OCI-LY1 (cell line): ENCODE measurements around the gene FBXW12.

ENCODE experiments used
- H2AFZ ChIP-seq: fragments of 200-600 bp; sonication (generic), shearing (Covaris generic); 2 replicates; pipeline ENCODE4 v1.6.0; 2014; ENCODE audit warnings: antibody characterized with exemption, mild to moderate bottlenecking, low read length
- H3F3A ChIP-seq: fragments of 200-600 bp; sonication (generic), shearing (Covaris generic); 2 replicates; pipeline ENCODE4 v1.6.0; 2014; ENCODE audit warnings: mild to moderate bottlenecking, antibody characterized with exemption, low read length, moderate library complexity; ENCODE audit not compliant: insufficient read depth
- H3K27ac ChIP-seq: fragments of 200-600 bp; sonication (generic); 2 replicates; pipeline ENCODE4 v1.5.1; 2014; ENCODE audit warnings: low read length, mixed run types, mild to moderate bottlenecking, low read depth; ENCODE audit not compliant: poor library complexity, severe bottlenecking
- H3K27me3 ChIP-seq: fragments of 200-600 bp; sonication (generic); 2 replicates; pipeline ENCODE4 v1.6.0; 2014; ENCODE audit warnings: antibody characterized with exemption, mild to moderate bottlenecking, low read length, moderate library complexity; ENCODE audit not compliant: insufficient read depth
- H3K36me3 ChIP-seq: fragments of 200-600 bp; sonication (generic); 2 replicates; pipeline ENCODE4 v1.6.1; 2014; ENCODE audit warnings: mild to moderate bottlenecking, antibody characterized with exemption, low read length, moderate library complexity, mixed read lengths; ENCODE audit not compliant: insufficient read depth
- H3K4me1 ChIP-seq: fragments of 200-600 bp; sonication (generic); 2 replicates; pipeline ENCODE4 v1.5.1; 2014; ENCODE audit warnings: mild to moderate bottlenecking, low read length, moderate library complexity; ENCODE audit not compliant: insufficient read depth, severe bottlenecking
- H3K4me2 ChIP-seq: fragments of 200-600 bp; sonication (generic), shearing (Covaris generic); 2 replicates; pipeline ENCODE4 v1.6.1; 2014; ENCODE audit warnings: low read length
- H3K4me3 ChIP-seq: fragments of 200-600 bp; sonication (generic); 2 replicates; pipeline ENCODE4 v1.5.1; 2014; ENCODE audit warnings: low read length, low read depth, mild to moderate bottlenecking, mixed read lengths; ENCODE audit not compliant: poor library complexity, severe bottlenecking
- H3K79me2 ChIP-seq: fragments of 200-600 bp; shearing (Covaris generic); 2 replicates; pipeline ENCODE4 v1.6.1; 2016; ENCODE audit warnings: mixed run types, low read length, mixed read lengths; ENCODE audit not compliant: insufficient read depth
- H3K9ac ChIP-seq: fragments of 200-600 bp; sonication (generic), shearing (Covaris generic); 2 replicates; pipeline ENCODE4 v1.6.1; 2014; ENCODE audit warnings: mild to moderate bottlenecking, low read length, mixed read lengths
- H3K9me2 ChIP-seq: fragments of 200-600 bp; sonication (generic), shearing (Covaris generic); 2 replicates; pipeline ENCODE4 v1.6.1; 2014; ENCODE audit warnings: low read depth, mild to moderate bottlenecking, low read length, mixed read lengths
- H3K9me3 ChIP-seq: fragments of 200-600 bp; shearing (Covaris generic); 2 replicates; pipeline ENCODE4 v1.6.1; 2014; ENCODE audit warnings: low read length, mixed read lengths
- H4K20me1 ChIP-seq: fragments of 200-600 bp; sonication (generic), shearing (Covaris generic); 2 replicates; pipeline ENCODE4 v1.6.0; 2016; ENCODE audit warnings: mild to moderate bottlenecking, low read length; ENCODE audit not compliant: insufficient read depth
- EZH2 ChIP-seq: fragments of 200-600 bp; sonication (generic), shearing (Covaris generic); IDR thresholded peaks from 2 replicates; pipeline ENCODE4 v1.8.0; 2017; ENCODE audit warnings: borderline replicate concordance, mixed run types, mild to moderate bottlenecking, antibody characterized with exemption, low read length, moderate library complexity, mixed read lengths
- TF ChIP-seq, protein P1 (sequence below): fragments of 200-600 bp; sonication (generic), shearing (Covaris generic); IDR thresholded peaks from 2 replicates; pipeline ENCODE4 v1.5.1; 2017; ENCODE audit warnings: mild to moderate bottlenecking, antibody characterized with exemption, low read length, moderate library complexity, mixed read lengths

Gene FBXW12

DNA sequence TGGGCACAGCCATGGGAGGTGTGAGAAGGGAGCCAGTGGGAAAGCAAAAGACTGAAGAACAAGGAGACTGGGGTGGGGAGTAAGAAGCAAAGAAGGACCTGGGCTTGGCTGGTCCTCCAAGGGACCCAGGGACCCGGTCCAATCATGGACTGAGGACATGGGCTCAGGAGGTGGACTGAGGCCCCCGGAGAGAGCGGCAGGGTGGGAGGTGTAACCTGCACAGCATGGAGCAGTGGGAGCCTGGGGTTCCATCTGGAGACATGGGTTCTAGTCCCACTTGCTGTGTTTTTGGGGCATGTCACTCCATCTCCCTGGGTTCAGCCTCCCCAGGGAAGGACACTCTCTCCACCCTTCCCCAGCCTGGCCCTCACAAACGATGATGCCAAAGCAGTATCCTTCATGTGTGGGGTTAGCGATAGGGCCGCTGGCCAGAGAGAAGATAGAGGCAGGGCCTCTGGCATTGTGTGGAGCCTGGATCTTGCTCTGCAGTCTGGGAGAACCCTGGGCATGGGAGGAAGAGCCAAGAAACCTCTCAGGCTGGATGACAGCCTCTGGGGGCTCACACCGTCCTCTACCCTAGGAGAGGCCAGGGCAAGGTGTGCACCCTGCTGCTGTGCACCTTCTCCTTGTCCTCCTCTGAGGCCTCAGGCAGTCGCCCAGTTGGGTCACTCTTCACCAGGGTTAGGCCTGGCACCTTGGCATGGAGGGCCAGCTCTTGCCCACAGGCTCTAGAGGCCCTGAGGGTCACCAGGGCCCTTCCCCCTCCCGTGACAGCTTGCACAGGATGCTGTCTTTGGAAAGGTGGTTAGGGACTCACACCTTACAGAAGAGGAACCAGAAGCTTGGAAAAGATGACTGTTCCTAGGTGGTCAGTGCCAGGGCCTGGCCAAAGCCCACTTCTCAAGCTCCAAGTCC lies 26.0 kb downstream of the FBXW12 start:
- Histone ChIP-seq H3K4me2 (no peak overlapping the region), H3K4me1 (no peaks in the 10 kb centered on the region), H2AFZ (no peak overlapping the region), H3K9ac (no peak overlapping the region), H3K9me3 (no peaks in the 10 kb centered on the region), H3K27me3 (0 out of 2 replicates have a peak, but pooled peaks cover 7% of the 10 kb centered on the region), H3K4me3 (no peak overlapping the region), H3F3A (no peaks in the 10 kb centered on the region), H3K9me2 (no peaks in the 10 kb centered on the region), H3K36me3 (no peaks in the 10 kb centered on the region), H4K20me1 (no peaks in the 10 kb centered on the region), H3K27ac (no peak overlapping the region), H3K79me2 (no peaks in the 10 kb centered on the region)
- TF ChIP-seq, protein P1, sequence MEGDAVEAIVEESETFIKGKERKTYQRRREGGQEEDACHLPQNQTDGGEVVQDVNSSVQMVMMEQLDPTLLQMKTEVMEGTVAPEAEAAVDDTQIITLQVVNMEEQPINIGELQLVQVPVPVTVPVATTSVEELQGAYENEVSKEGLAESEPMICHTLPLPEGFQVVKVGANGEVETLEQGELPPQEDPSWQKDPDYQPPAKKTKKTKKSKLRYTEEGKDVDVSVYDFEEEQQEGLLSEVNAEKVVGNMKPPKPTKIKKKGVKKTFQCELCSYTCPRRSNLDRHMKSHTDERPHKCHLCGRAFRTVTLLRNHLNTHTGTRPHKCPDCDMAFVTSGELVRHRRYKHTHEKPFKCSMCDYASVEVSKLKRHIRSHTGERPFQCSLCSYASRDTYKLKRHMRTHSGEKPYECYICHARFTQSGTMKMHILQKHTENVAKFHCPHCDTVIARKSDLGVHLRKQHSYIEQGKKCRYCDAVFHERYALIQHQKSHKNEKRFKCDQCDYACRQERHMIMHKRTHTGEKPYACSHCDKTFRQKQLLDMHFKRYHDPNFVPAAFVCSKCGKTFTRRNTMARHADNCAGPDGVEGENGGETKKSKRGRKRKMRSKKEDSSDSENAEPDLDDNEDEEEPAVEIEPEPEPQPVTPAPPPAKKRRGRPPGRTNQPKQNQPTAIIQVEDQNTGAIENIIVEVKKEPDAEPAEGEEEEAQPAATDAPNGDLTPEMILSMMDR: no peak
- TF ChIP-seq EZH2: no peak

DNA sequence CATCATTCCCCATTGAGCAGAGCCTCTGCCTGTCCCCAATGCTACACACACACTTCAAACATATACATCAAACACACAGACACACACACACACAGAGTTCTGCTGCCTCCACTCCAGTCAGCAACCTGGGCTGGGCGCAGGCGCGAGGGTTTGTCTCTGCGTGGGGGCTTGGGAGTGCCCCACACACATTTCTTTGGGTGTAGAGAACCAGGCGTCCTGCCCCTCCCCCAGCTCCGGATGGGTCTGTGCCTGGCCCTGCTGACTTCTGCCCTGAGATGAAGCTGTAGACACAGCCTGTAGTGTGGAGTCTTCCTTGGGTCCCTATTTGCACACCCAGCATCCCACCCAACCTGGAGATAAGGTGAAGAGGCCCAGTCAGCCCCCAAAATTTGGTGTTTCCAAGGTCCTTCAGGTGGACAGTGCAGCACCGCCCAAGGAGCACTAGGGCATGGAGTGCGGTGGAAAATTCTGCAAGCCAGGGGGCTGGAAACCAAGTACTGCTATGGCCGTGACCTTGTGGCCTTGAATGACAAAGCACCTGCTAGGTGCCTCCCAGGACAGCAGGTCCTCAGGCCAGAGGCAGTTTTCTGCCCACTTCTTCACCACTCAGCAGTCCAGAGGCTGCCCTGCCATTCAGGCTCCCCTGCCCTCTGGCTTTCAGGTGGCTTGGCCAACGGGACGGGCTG lies 26.8 kb downstream of the FBXW12 start:
- Histone ChIP-seq H3K9me2 (no peaks in the 10 kb centered on the region), H4K20me1 (no peaks in the 10 kb centered on the region), H3F3A (no peaks in the 10 kb centered on the region), H2AFZ (no peak overlapping the region), H3K79me2 (no peaks in the 10 kb centered on the region), H3K9me3 (no peaks in the 10 kb centered on the region), H3K36me3 (no peaks in the 10 kb centered on the region), H3K4me2 (no peak overlapping the region), H3K27me3 (0 out of 2 replicates have a peak, but pooled peaks cover 8% of the 10 kb centered on the region), H3K27ac (no peak overlapping the region), H3K9ac (no peak overlapping the region), H3K4me3 (no peak overlapping the region), H3K4me1 (no peaks in the 10 kb centered on the region)
- no peak for TF ChIP-seq EZH2
- TF ChIP-seq, protein P1: no peak

DNA sequence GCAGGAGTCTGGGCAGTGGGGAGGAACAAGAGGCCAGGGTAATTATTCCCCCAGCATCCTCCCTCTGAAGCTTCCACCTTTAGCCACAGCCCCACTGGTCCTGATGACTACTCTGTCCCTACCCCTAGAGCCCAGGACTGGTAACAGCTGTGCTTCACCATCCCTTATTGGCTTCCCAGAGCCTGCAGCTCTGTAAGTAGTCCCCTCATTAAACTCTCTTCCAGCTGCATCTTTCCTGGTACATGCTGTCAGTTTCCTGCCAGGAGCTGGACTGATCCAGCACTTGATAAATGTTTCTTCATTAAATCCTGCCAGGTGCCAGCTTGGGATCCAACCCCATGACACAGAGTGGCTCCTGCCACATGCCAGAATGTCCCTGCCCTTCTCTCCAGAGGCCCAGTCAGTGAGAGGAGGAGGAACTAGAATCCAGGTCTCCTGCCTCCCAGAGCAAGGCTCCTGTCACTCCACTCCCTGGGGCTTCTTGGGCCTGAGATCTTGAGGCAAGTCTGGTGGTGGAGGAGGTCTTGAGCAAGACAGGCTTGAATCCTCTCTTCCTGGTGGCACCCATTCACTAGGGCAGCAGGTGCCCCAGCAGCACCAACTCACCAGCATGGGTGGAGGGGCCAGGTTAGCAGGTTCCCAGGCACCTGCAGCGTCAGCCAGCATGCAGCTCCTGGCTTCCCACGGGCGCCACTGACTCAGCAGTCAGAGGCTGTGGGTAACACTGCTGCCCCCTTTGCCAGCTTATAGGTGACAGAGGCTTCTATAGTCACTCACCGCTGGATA lies 27.6 kb downstream of the FBXW12 start:
- no peaks in the 10 kb centered on the region for H3F3A ChIP-seq
- H3K4me2 ChIP-seq: no peak overlapping the region
- 0 out of 2 replicates have a peak, but pooled peaks cover 8% of the 10 kb centered on the region for H3K27me3 ChIP-seq
- H3K9me2 ChIP-seq: no peaks in the 10 kb centered on the region
- H2AFZ ChIP-seq: no peak overlapping the region
- no peak overlapping the region for H3K27ac ChIP-seq
- no peaks in the 10 kb centered on the region for H3K9me3 ChIP-seq
- H3K36me3 ChIP-seq: no peaks in the 10 kb centered on the region
- H3K4me3 ChIP-seq: no peak overlapping the region
- no peaks in the 10 kb centered on the region for H3K4me1 ChIP-seq
- TF ChIP-seq, protein P1: no peak
- TF ChIP-seq EZH2: no peak
- no peaks in the 10 kb centered on the region for H4K20me1 ChIP-seq
- H3K79me2 ChIP-seq: no peaks in the 10 kb centered on the region
- no peak overlapping the region for H3K9ac ChIP-seq
